Stromal cell of bone marrow (primary cell): Measurements from ENCODE around the gene EMB.
"Not testable (repeated sequence)": the region's sequence is repeated elsewhere in the genome, so short reads cannot be mapped to it uniquely, and the experiment has no call there.

ENCODE experiments used
- DNase-seq: peaks from one replicate; pipeline ENCODE4 v3.0.0-alpha.2; 2012; ENCODE audit warnings: low read depth

EMB gene

GRCh38 chr5:50440651-50441492, at the start of gene EMB:
Gene EMB (minus strand): TSS chr5:50441288. CDS start chr5:50441151, 137 bp downstream.
- peak; percentile 8 for DNase-seq

DNA sequence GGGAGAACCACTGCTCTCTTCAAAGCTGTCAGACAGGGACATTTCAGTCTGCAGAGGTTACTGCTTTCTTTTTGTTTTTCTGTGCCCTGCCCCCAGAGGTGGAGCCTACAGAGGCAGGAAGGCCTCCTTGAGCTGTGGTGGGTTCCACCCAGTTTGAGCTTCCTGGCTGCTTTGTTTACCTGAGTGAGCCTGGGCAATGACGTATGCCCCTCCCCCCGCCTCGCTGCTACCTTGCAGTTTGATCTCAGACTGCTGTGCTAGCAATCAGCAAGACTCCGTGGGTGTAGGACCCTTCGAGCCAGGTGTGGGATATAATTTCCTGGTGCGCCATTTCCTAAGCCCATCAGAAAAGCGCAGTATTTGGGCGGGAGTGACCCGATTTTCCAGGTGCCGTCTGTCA, 48.4 kb upstream of the EMB start:
- DNase-seq, result not testable (repeated sequence)

DNA sequence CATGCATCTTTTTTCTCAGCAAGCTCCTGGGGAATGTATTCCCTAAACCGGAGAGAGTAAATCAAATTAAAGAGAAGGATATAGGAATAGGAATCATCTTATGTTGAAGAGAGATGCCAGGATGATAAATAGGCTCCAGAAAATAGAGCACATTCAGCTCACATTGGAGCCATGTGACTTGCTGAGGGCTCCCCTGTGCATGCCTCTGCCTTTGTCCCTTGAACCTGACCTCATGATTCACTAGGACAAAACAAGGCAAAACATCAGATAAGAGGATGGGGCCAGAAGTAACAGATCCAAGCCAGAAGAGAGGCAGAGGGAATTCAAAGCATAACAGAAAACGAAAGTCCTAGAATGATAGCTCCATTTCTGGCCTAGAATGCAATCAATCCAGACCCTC, 37.7 kb upstream of the EMB start:
- DNase-seq, result not testable (repeated sequence)

GRCh38 chr5:50476549-50476948, 35.5 kb upstream of the EMB start:
- no peak for DNase-seq

GRCh38 chr5:50465015-50465414, 23.9 kb upstream of the EMB start:
- not testable (repeated sequence) for DNase-seq

- DNase-seq, result no peak
Measured at GRCh38 chr5:50463726-50464125, 22.6 kb upstream of the EMB start.

DNA sequence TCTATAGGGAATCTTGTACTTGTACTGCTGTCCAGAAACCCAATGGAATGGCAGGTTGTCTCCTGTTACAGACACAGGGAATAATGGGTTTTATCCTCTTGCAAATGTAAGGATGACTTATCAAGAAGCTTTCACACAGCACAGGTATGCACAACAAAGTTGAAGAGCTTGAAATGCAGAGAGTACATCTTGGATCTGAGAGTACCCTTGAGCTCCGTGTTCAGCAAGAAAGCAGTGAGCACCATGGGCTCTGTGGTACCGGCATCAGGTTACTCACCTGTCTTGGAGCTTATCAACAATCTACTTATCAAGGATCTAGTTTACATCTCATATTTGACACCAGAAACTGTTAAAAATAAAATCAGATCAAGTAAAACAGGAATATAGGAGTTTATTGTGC, 22.0 kb upstream of the EMB start:
- DNase-seq, result no peak

DNA sequence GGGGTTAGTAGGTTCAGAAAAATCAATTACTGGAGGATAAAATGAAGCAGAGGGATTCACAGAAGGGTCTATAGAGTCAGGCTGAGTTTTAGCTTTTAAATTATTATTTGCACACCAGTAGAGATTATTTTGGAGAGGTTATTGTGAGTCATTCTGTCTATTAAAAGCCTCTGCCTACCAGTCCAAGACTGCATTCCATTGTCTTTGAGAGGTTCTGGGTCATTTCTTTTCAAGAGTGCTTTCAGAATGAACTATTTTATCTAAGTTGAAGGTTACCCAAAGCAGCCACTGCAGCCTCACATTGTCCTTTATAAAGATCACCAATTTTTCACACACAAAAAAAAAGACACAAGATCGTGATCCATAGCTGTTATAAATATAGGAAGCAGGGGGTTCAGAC, 21.5 kb upstream of the EMB start:
- not testable (repeated sequence) for DNase-seq

- not testable (repeated sequence) for DNase-seq
Measured at GRCh38 chr5:50458372-50458771, 17.3 kb upstream of the EMB start.

DNA sequence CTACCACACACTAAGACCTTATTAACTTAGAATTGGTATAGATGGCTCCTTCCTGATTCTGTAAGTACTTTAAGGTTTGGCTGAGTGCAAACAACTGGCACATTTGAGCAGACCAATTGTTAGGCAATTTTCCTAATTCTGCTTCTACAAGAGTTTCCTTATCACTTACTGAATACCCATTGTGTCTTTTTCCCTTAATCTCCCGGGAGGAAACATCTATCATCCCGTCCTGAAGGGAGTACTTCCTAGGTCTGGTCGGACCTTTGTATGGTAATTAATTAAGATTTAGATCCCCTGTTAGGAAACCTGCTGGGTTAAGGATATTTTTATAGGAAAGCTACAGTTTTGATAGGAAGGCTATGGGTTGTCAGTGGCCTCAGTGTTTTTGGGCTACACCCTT, 8.2 kb upstream of the EMB start:
- not testable (repeated sequence) for DNase-seq

DNA sequence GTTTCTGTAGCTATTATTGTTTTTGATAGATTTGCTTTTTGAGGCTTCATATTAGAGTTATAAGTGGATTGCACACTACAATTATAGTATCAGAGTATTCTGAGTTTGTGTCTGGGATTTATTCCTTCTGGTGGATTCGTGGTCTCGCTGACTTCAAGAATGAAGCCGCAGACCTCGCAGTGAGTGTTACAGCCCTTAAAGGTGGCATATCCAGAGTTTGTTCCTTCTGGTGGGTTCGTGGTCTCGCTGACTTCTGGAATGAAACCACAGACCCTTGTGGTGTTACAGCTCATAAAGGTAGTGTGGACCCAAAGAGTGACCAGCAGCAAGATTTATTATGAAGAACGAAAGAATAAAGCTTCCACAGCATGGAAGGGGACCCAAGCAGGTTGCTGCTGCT, 6.9 kb upstream of the EMB start:
- DNase-seq, result no peak

DNA sequence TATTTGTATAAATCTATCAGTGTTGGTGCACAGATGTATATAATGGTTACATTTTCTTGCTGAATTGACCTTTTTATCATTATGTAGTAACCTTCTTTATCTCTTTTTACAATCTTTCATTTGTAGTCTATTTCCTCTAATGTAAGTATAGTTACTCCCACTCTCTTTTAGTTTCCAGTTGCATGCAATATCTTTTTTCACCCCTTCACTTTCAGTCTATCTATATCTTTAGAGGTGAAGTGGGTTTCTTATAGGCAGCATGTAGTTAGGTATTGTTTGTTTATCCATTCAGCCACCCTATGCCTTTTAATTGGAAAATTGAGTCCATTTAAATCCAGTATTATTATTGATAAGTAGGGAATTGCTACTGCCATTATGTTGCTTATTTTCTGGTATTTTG, 6.1 kb upstream of the EMB start:
- DNase-seq, result no peak

GRCh38 chr5:50445296-50445949, 4.3 kb upstream of the EMB start:
- no peak for DNase-seq

DNA sequence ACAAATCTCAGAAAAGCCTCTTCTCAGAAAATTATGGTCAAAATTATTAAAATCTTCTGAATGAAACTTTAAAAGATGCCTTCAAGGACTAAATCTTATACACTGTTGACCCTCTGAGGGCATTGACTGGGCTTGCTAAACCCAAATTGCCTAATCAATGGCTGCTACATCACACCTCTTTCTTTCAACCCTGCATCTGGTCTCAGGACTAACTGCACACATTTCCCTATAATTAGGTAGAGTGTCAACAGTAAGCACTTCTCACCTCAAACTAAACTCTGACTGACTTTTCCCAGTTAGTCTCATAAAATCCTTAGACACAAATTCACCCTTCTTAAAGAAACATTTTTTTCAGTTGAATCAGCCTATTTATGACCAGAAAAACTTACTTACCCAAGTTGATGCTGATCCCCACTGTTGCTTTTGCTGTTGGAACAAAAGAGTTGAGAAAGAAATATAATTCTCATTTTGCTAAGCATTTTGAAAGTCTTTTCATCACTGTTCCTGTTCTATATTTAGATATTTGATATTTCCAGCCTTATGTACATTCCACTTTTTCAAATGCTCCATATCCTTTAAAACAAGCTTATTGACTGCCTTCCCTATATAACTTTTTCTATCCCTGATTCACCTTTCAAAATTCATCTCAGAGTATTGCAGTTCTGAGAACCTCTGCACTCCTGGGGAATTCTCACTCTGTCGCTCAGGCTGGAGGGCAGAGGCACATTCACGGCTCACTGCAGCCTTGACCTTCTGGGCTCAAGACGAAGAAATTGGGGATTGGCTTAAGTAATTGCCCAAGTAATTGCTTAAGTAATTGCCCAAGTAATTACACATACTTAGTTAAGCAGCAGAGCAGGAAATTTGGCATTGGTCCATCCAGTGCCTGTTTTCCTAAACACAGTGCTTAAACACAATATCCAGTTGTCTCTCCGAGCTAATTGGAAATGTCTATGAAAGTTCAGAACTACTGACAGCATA, 1.8 kb upstream of the EMB start:
- DNase-seq, result not testable (repeated sequence)

DNA sequence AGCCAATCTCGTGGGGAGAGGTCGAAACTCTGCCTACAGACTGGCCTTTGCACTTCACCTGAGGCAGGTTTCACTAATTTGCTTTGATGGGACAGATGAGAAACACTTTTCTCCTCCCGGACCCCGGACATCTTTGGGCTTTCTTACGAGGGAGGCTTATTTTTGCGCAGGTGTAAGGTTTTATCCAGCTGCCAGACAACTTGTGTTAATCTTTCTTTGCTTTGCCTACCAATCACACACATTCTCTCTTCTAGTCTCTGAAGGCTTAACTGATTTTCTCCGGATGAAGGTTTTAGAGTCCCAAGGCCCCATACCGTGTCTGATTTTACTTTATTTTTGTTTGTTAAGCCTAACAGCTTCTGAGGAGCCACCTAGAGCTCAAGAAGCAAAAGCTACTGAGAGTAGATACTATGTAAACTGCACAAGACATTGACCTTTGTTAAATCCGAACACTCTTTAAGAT, 436 bp upstream of the EMB start:
- DNase-seq, result no peak

GRCh38 chr5:50439221-50439620, 1.9 kb downstream of the EMB start:
- no peak for DNase-seq

GRCh38 chr5:50438060-50438459, 3.0 kb downstream of the EMB start:
- not testable (repeated sequence) for DNase-seq

DNA sequence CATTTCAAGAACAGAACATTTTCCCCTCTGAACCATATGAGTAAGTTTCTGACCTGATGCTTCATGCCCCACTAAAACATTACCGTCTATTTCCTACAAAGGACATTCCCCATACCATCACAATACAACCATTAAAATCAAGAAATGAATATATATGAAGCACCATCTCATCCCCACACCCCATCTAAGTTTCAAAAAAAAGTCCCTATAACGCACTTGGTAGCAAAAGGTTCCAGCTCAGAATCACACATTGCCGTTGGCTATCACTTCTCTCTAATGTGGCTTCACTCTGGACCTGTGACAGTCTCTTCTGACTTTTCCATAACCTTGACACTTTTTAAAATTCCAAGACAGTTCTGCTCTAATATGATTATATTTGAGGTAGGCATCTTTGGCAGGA, 5.9 kb downstream of the EMB start:
- DNase-seq, result no peak

DNA sequence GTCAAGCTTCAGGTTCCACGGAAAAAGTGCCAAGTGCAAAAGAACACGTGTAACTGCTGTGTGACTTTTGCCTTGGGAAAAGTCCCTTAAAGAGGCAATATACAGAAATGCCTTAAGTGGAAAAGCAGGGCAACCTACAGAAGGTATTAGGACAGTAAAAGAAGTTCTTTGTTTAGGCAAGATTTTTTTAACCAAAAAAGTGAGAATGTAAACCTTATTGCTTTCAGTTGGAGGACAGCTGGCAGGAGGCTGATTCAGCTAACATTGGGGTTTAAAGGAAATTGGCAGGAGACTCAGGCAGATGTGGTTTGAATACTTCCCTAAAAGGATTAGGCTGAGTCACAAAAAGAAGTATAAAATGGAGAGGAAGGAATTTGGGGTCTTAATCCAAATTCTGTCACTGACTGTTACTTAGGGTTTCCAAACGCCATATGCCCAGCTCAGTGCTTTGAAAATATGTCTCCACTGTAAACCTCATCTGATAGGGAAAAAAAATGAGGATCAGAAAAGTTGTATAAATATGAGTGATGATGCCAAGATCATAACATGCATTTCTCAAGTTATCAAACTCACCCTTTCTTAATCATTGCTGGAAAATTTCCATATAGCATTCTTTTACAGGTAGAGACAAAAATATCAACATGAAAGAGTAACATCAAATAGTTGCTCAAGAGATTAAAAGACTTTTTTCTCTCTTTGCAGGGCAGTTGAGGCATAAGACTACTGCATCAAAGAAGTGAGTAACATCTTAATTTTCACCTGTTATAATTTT, 9.8 kb downstream of the EMB start:
- peak; percentile 6 for DNase-seq

DNA sequence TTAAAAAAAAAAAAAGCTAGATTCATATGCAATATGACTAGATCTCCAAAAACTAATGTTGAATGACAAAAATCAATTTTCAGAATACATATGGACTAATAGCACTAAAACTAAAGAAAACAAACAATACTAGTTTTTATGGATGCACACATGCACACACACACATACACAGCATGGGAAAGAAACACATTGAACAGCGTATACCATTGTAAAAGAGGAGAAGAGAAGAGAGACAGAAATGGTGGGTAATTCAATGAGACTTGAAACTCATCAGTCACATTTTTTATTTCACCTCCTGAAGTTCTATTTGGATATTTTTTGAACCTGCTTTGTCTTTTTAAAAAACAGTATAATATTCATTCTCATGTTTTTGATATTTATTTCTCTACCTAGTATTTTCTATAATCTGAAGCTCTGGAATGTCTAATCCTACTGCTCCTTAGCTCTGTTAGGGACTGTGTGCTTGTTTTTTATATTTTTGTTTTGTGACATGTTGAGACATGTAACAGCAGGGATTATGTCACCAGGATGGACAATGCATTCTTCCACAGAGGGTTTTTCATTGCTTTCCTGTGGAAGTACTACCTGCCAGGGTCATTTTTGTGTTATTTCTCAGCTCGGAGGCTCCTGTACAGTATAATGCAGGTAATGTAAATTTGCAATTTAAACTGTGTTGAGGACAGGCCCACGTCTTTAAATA, 17.8 kb downstream of the EMB start:
- not testable (repeated sequence) for DNase-seq
